ENCODE results near the gene XRCC5.

XRCC5 gene

GRCh38 chr2:216086207-216086893 is 22.8 kb upstream of the XRCC5 start:
- no peak overlapping the region for H3K4ac ChIP-seq (ENCODE audit: low read depth, low read length)
- H3K9me3 ChIP-seq (ENCODE audit: insufficient read depth, low read depth, low read length), result peaks cover 2% of the 10 kb centered on the region
- H4K12ac ChIP-seq (ENCODE audit: low read depth, low read length), result no peak overlapping the region
- peaks cover 3% of the 10 kb centered on the region for H3K79me1 ChIP-seq (ENCODE audit: low read length)
- H3K4me1 ChIP-seq (ENCODE audit: control insufficient read depth in 1 of 2, insufficient read depth in 2 of 2, low read length in 2 of 2), result peaks cover 0 to 2% of the 10 kb centered on the region in 2 experiments
- H3K14ac ChIP-seq (ENCODE audit: low read length), result no peak overlapping the region
- H3K27me3 ChIP-seq (ENCODE audit: insufficient read depth, low read length), result no peaks in the 10 kb centered on the region
- H3K9ac ChIP-seq (ENCODE audit: low read length), result no peak overlapping the region
- H2AFZ ChIP-seq (ENCODE audit: insufficient read depth, low read length, poor library complexity), result no peak overlapping the region
- H2BK12ac ChIP-seq (ENCODE audit: low read length), result no peak overlapping the region
- H3K36me3 ChIP-seq (ENCODE audit: control insufficient read depth in 1 of 2, insufficient read depth in 2 of 2, low read length in 2 of 2), result no peaks in the 10 kb centered on the region
- H4K91ac ChIP-seq (ENCODE audit: low read depth, low read length), result no peak overlapping the region
- H4K8ac ChIP-seq (ENCODE audit: low read depth, low read length), result no peak overlapping the region
- H2BK120ac ChIP-seq (ENCODE audit: insufficient read depth, low read length, poor library complexity), result no peak overlapping the region
- WGBS (ENCODE audit: extremely low coverage, insufficient coverage, insufficient read length), result no CpG with 5 or more reads among the region's 2 CpGs
- H3K4me2 ChIP-seq (ENCODE audit: low read length), result no peak overlapping the region
- H3K23ac ChIP-seq (ENCODE audit: low read length), result no peak overlapping the region
- H2AK5ac ChIP-seq (ENCODE audit: low read length), result no peak overlapping the region
- no peak overlapping the region for H3K27ac ChIP-seq (ENCODE audit: low read depth, low read length)
- no peak for DNase-seq
- no peak overlapping the region for H3K4me3 ChIP-seq (ENCODE audit: low read depth, low read length)
- H3K79me2 ChIP-seq (ENCODE audit: control insufficient read depth, insufficient read depth, low read length, poor library complexity), result no peaks in the 10 kb centered on the region
- H2BK5ac ChIP-seq (ENCODE audit: low read depth, low read length, poor library complexity), result no peak overlapping the region
- no peak overlapping the region for H3K18ac ChIP-seq (ENCODE audit: low read length)

GRCh38 chr2:216090369-216090786 is 18.8 kb upstream of the XRCC5 start:
- Histone ChIP-seq H3K9me3 (ENCODE audit: insufficient read depth, low read depth, low read length) (no peaks in the 10 kb centered on the region), H4K91ac (ENCODE audit: low read depth, low read length) (no peak overlapping the region), H3K4me1 (ENCODE audit: control insufficient read depth in 1 of 2, insufficient read depth in 2 of 2, low read length in 2 of 2) (no peaks in the 10 kb centered on the region), H3K23ac (ENCODE audit: low read length) (no peak overlapping the region), H2BK5ac (ENCODE audit: low read depth, low read length, poor library complexity) (no peak overlapping the region), H2BK12ac (ENCODE audit: low read length) (no peak overlapping the region), H3K4ac (ENCODE audit: low read depth, low read length) (no peak overlapping the region), H3K14ac (ENCODE audit: low read length) (no peak overlapping the region), H3K4me2 (ENCODE audit: low read length) (no peak overlapping the region), H3K18ac (ENCODE audit: low read length) (no peak overlapping the region), H3K4me3 (ENCODE audit: low read depth, low read length) (no peak overlapping the region), H2AFZ (ENCODE audit: insufficient read depth, low read length, poor library complexity) (no peak overlapping the region), H2BK120ac (ENCODE audit: insufficient read depth, low read length, poor library complexity) (no peak overlapping the region), H2AK5ac (ENCODE audit: low read length) (no peak overlapping the region), H3K27ac (ENCODE audit: low read depth, low read length) (no peak overlapping the region), H4K8ac (ENCODE audit: low read depth, low read length) (no peak overlapping the region), H3K36me3 (ENCODE audit: control insufficient read depth in 1 of 2, insufficient read depth in 2 of 2, low read length in 2 of 2) (no peaks in the 10 kb centered on the region), H4K12ac (ENCODE audit: low read depth, low read length) (no peak overlapping the region), H3K27me3 (ENCODE audit: insufficient read depth, low read length) (no peaks in the 10 kb centered on the region), H3K79me1 (ENCODE audit: low read length) (no peaks in the 10 kb centered on the region), H3K9ac (ENCODE audit: low read length) (no peak overlapping the region), H3K79me2 (ENCODE audit: control insufficient read depth, insufficient read depth, low read length, poor library complexity) (no peaks in the 10 kb centered on the region)
- no CpG with 5 or more reads among the region's 1 CpG for WGBS (ENCODE audit: extremely low coverage, insufficient coverage, insufficient read length)
- DNase-seq, result peak in 1 of 2 donors; percentile 22

GRCh38 chr2:216092646-216093045 is 16.5 kb upstream of the XRCC5 start:
- no peak for DNase-seq
- H3K18ac ChIP-seq (ENCODE audit: low read length), result no peak overlapping the region
- no peak overlapping the region for H3K4me3 ChIP-seq (ENCODE audit: low read depth, low read length)
- H3K9me3 ChIP-seq (ENCODE audit: insufficient read depth, low read depth, low read length), result no peaks in the 10 kb centered on the region
- H2BK5ac ChIP-seq (ENCODE audit: low read depth, low read length, poor library complexity), result no peak overlapping the region
- H3K14ac ChIP-seq (ENCODE audit: low read length), result no peak overlapping the region
- no peak overlapping the region for H3K27ac ChIP-seq (ENCODE audit: low read depth, low read length)
- H4K8ac ChIP-seq (ENCODE audit: low read depth, low read length), result no peak overlapping the region
- no peak overlapping the region for H2AFZ ChIP-seq (ENCODE audit: insufficient read depth, low read length, poor library complexity)
- no peak overlapping the region for H3K9ac ChIP-seq (ENCODE audit: low read length)
- no peaks in the 10 kb centered on the region for H3K79me1 ChIP-seq (ENCODE audit: low read length)
- no peak overlapping the region for H3K23ac ChIP-seq (ENCODE audit: low read length)
- H3K4ac ChIP-seq (ENCODE audit: low read depth, low read length), result no peak overlapping the region
- no peak overlapping the region for H2BK120ac ChIP-seq (ENCODE audit: insufficient read depth, low read length, poor library complexity)
- no peaks in the 10 kb centered on the region for H3K36me3 ChIP-seq (ENCODE audit: control insufficient read depth in 1 of 2, insufficient read depth in 2 of 2, low read length in 2 of 2)
- H2AK5ac ChIP-seq (ENCODE audit: low read length), result no peak overlapping the region
- H3K4me1 ChIP-seq (ENCODE audit: control insufficient read depth in 1 of 2, insufficient read depth in 2 of 2, low read length in 2 of 2), result no peaks in the 10 kb centered on the region
- no peak overlapping the region for H4K12ac ChIP-seq (ENCODE audit: low read depth, low read length)
- H3K4me2 ChIP-seq (ENCODE audit: low read length), result no peak overlapping the region
- H3K79me2 ChIP-seq (ENCODE audit: control insufficient read depth, insufficient read depth, low read length, poor library complexity), result no peaks in the 10 kb centered on the region
- H3K27me3 ChIP-seq (ENCODE audit: insufficient read depth, low read length), result no peaks in the 10 kb centered on the region
- H2BK12ac ChIP-seq (ENCODE audit: low read length), result no peak overlapping the region
- WGBS (ENCODE audit: extremely low coverage, insufficient coverage, insufficient read length), result no CpG with 5 or more reads among the region's 2 CpGs
- no peak overlapping the region for H4K91ac ChIP-seq (ENCODE audit: low read depth, low read length)

GRCh38 chr2:216094701-216095100 is 14.4 kb upstream of the XRCC5 start:
- no peaks in the 10 kb centered on the region for H3K79me1 ChIP-seq (ENCODE audit: low read length)
- H3K27me3 ChIP-seq (ENCODE audit: insufficient read depth, low read length), result no peaks in the 10 kb centered on the region
- no CpG with 5 or more reads among the region's 3 CpGs for WGBS (ENCODE audit: extremely low coverage, insufficient coverage, insufficient read length)
- no peak overlapping the region for H3K9ac ChIP-seq (ENCODE audit: low read length)
- H3K36me3 ChIP-seq (ENCODE audit: control insufficient read depth in 1 of 2, insufficient read depth in 2 of 2, low read length in 2 of 2), result no peaks in the 10 kb centered on the region
- H2BK120ac ChIP-seq (ENCODE audit: insufficient read depth, low read length, poor library complexity), result no peak overlapping the region
- no peak overlapping the region for H3K14ac ChIP-seq (ENCODE audit: low read length)
- H3K18ac ChIP-seq (ENCODE audit: low read length), result no peak overlapping the region
- H3K27ac ChIP-seq (ENCODE audit: low read depth, low read length), result no peak overlapping the region
- H3K4me3 ChIP-seq (ENCODE audit: low read depth, low read length), result no peak overlapping the region
- no peak overlapping the region for H3K4me2 ChIP-seq (ENCODE audit: low read length)
- no peak overlapping the region for H4K12ac ChIP-seq (ENCODE audit: low read depth, low read length)
- no peak overlapping the region for H2BK5ac ChIP-seq (ENCODE audit: low read depth, low read length, poor library complexity)
- no peak overlapping the region for H3K4ac ChIP-seq (ENCODE audit: low read depth, low read length)
- H2AK5ac ChIP-seq (ENCODE audit: low read length), result no peak overlapping the region
- no peaks in the 10 kb centered on the region for H3K79me2 ChIP-seq (ENCODE audit: control insufficient read depth, insufficient read depth, low read length, poor library complexity)
- DNase-seq, result no peak
- no peak overlapping the region for H3K23ac ChIP-seq (ENCODE audit: low read length)
- H2BK12ac ChIP-seq (ENCODE audit: low read length), result no peak overlapping the region
- H2AFZ ChIP-seq (ENCODE audit: insufficient read depth, low read length, poor library complexity), result no peak overlapping the region
- peaks cover 2% of the 10 kb centered on the region for H3K9me3 ChIP-seq (ENCODE audit: insufficient read depth, low read depth, low read length)
- H4K8ac ChIP-seq (ENCODE audit: low read depth, low read length), result no peak overlapping the region
- H3K4me1 ChIP-seq (ENCODE audit: control insufficient read depth in 1 of 2, insufficient read depth in 2 of 2, low read length in 2 of 2), result no peaks in the 10 kb centered on the region
- no peak overlapping the region for H4K91ac ChIP-seq (ENCODE audit: low read depth, low read length)
